ENCODE results near the gene MINDY2. TPM values are rescaled to one million over a fixed set of nuclear protein-coding genes. Genes with fewer than 3 reads are reported as not detected.
"Not testable (repeated sequence)": the region's sequence is repeated elsewhere in the genome, so short reads cannot be mapped to it uniquely, and the experiment has no call there.

Gene MINDY2
- polyA plus RNA-seq, 1 donor from 2014 or later: 14.1 TPM

DNA sequence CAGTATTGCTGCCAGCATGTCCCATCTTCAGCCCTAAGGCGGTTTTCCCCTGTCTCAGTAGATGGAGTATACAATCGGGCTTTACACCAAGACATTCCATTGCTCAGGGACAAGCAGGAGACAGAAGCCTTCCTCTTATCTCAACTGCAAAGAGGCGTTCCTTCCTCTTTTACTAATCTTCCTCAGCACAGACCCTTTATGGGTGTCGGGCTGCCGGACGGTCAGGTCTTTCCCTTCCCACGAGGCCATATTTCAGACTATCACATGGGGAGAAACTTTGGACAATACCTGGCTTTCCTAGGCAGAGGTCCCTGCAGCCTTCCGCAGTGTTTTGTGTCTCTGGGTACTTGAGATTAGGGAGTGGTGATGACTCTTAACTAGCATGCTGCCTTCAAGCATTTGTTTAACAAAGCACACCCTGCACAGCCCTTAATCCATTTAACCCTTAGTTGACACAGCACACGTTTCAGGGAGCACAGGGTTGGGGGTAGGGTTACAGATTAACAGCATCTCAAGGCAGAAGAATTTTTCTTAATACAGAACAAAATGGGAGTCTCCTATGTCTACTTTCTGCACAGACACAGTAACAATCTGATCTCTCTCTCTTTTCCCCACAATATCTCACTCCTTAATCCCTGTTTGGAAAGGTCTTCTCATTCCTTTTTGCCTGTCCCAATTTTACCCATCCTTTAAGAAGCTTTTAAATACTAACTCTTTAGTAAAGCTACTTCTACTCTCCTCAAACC lies 62.8 kb downstream of the MINDY2 start:
- Mint-ChIP-seq H3K27ac (peak overlapping the region in 1 of 3 donors; percentile 35), H3K4me3 (peak overlapping the region in 3 of 4 donors; percentile 65 to 90 (median 66))
- not testable (repeated sequence) for H3K9me3 Mint-ChIP-seq

DNA sequence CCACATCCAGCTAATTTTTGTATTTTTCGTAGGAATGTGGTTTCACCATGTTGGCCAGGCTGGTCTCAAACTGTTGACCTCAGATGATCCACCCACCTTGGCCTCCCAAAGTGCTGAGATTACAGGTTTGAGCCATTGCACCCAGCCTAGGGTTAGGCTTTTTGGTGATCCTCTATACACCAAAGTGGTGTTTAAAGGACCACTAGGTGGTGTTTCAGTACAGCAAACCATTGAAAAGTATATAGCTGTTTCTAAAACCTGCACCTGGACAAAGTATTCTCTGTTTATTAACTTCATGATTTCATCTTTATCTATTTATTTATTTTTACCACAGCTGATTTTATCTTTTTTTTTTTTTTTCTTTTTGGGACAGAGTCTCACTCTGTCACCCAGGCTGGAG lies 68.4 kb downstream of the MINDY2 start:
- Mint-ChIP-seq H3K36me3 (peaks cover 5% of the 10 kb centered on the region), H3K4me1 (peaks cover 1 to 4% (median 3%) of the 10 kb centered on the region in 3 donors), H3K9me3 (no peaks in the 10 kb centered on the region), H3K4me3 (no peak overlapping the region), H3K27me3 (no peaks in the 10 kb centered on the region), H3K27ac (no peak overlapping the region)

More for the DNA sequence above, 62.8 kb downstream of the MINDY2 start:
- H3K4me1 Mint-ChIP-seq: peaks cover 13 to 31% (median 16%) of the 10 kb centered on the region in 3 donors
- not testable (repeated sequence) for H3K36me3 Mint-ChIP-seq, H3K27me3 Mint-ChIP-seq

DNA sequence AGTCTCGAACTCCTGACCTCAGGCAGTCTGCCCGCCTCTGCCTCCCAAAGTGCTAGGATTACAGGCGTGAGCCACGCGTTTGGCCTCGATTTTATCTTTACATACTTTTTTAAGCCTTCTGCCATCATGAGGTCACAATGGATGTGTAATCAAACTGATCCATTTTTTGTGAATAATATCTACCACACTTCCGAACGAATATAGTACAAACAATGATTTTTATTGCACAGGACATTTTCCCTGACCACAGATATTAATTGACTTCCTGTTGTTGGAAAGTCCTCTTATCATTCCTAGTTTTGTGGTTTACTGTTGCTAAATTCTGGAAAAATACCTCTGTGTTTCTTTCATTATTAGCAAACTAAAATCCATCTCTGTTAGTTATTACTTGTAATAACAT lies 68.9 kb downstream of the MINDY2 start:
- Mint-ChIP-seq H3K9me3 (no peaks in the 10 kb centered on the region), H3K4me3 (no peak overlapping the region), H3K27me3 (no peaks in the 10 kb centered on the region), H3K27ac (no peak overlapping the region), H3K4me1 (peaks cover 1 to 4% (median 3%) of the 10 kb centered on the region in 3 donors), H3K36me3 (peaks cover 5% of the 10 kb centered on the region)

DNA sequence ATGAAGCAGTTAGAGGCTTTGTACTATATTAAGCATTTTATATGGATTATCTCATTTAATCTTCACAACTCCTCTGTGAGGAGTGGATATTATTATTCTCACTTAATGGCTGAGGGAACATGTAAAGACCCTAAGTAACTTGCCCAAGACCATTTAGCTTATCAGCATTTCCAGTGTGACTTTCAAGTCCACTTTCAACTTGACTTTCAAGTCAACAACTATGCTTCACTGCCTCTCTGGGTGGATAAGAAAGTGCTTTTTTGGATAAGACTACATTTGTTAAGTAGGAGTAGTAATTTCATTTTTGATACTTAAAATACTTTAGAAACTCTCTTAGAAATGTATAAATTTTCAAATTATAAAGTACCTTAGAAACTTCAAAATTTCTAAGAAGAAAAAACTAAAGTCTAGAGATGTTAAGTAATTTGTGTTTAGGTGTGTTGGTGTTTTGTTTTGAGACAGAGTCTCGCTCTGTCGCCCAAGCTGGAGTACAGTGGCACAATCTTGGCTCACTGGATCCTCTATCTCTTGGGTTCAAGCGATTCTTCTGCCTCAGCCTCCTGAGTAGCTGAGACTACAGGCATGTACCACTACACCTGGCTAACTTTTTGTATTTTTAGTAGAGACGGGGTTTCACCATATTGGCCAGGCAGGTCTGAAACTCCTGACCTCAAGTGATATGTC lies 71.8 kb downstream of the MINDY2 start:
- H3K36me3 Mint-ChIP-seq: peaks cover 11% of the 10 kb centered on the region
- peak overlapping the region in 1 of 3 donors; percentile 39 for H3K27ac Mint-ChIP-seq
- H3K4me3 Mint-ChIP-seq: no peak overlapping the region

DNA sequence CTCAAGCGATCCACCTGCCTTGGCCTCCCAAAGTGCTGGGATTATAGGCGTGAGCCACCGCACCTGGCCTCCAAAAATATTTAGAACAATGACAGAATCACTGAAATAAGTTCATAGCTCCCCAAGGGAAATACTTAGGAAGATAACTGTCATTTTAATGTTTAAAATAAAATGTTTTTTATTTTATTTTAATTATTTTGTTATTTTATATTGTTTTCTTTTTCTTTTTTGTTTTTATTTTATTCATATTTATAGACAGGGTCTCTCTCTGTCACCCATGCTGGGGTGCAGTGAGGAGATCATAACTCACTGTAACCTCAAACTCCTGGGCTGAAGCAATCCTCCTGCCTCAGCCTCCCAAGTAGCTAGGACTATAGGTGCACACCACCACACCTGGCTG lies 80.1 kb downstream of the MINDY2 start:
- H3K27ac Mint-ChIP-seq, H3K4me3 Mint-ChIP-seq, H3K9me3 Mint-ChIP-seq, H3K4me1 Mint-ChIP-seq, H3K27me3 Mint-ChIP-seq: not testable (repeated sequence)
- peaks cover 20% of the 10 kb centered on the region for H3K36me3 Mint-ChIP-seq

More for the DNA sequence above, 71.8 kb downstream of the MINDY2 start:
- Mint-ChIP-seq H3K27me3 (no peaks in the 10 kb centered on the region), H3K9me3 (peaks cover 0 to 2% (median 0%) of the 10 kb centered on the region in 3 donors), H3K4me1 (peaks cover 3 to 4% (median 4%) of the 10 kb centered on the region in 3 donors)

DNA sequence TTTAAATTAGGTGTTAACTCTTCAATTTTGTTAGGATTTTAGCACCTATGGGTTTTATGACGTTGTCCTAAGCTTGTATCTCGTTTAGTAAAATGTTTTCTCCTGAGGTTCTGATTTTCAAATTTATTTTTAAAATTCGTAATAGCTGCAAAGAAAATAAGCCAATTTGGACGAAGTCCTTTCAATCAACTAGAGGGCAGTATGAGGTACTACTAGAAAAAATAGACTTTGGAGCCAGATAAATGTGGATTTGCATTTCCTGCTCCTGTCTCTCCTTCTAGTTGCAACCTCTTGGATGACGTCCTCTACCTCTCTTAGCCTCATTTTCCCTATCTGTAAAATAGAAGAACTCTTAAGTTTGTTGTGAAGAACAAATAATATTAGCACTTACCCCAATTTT lies 81.2 kb downstream of the MINDY2 start:
- H3K36me3 Mint-ChIP-seq: peaks cover 16% of the 10 kb centered on the region
- H3K9me3 Mint-ChIP-seq: no peaks in the 10 kb centered on the region
- no peaks in the 10 kb centered on the region for H3K27me3 Mint-ChIP-seq
- no peaks in the 10 kb centered on the region for H3K4me1 Mint-ChIP-seq
- H3K4me3 Mint-ChIP-seq: no peak overlapping the region
- no peak overlapping the region for H3K27ac Mint-ChIP-seq

DNA sequence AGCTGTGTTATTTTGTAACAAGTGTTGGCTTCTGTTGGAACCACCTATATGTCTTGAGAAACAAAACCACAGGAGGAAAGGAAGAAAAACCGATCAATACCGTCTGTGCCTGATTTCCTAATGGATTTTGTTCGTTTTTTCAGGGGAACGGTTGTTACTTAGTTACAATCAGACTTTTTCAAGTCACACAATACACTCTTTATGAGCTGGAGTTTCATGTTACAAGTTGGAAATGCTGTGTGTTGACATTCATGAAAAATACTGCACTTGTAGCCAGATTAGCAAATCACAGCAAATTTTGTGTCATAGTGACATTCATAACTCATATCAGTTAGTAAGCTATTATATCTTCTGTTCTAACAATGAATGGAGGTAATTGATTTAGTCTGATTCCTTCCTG lies 83.5 kb downstream of the MINDY2 start:
- H3K36me3 Mint-ChIP-seq: peaks cover 18% of the 10 kb centered on the region
- no peaks in the 10 kb centered on the region for H3K27me3 Mint-ChIP-seq
- H3K9me3 Mint-ChIP-seq: no peaks in the 10 kb centered on the region
- H3K27ac Mint-ChIP-seq: no peak overlapping the region
- H3K4me1 Mint-ChIP-seq: no peaks in the 10 kb centered on the region
- no peak overlapping the region for H3K4me3 Mint-ChIP-seq

DNA sequence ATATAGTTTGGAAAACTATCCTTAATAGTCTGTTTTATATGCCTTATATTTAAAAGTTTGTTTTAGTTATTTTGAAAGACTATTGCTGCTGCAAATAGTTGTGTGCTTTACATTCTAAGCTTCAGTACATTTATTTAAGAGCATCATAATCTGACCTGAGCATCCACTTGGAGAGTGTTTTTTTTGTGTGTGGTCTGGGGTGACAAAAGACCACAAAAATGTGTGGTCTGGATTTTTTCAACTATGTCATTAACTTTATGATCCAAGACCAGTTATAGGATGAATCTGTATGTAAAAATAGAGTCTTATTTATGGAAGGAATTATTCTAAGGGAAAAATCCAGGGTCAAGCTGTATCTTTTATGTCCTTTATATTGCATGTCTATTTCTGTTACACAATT lies 85.0 kb downstream of the MINDY2 start:
- H3K9me3 Mint-ChIP-seq: no peaks in the 10 kb centered on the region
- H3K27ac Mint-ChIP-seq: no peak overlapping the region
- peaks cover 0 to 4% (median 0%) of the 10 kb centered on the region in 3 donors for H3K4me1 Mint-ChIP-seq
- H3K36me3 Mint-ChIP-seq: peaks cover 14% of the 10 kb centered on the region
- no peak overlapping the region for H3K4me3 Mint-ChIP-seq
- H3K27me3 Mint-ChIP-seq: no peaks in the 10 kb centered on the region

DNA sequence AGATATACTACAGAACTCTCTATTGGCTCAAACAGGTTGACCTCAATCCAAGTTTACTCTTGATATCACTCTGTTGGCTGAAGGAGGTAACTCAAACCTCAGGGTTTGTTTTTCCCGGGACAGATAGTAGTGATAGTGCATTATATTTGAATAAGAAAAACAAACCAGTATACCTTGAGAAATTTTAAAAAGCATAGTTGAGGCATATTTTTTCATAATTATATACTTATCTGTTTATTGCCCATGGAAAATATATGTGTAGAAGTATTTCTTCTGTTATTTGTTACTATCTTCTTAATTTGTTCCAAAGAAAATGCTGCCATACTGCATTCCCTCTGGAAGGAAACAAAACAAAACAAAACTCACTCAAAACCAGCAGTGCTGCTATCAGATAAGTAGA lies 85.5 kb downstream of the MINDY2 start:
- peaks cover 12% of the 10 kb centered on the region for H3K36me3 Mint-ChIP-seq
- not testable (repeated sequence) for H3K4me3 Mint-ChIP-seq, H3K27ac Mint-ChIP-seq, H3K27me3 Mint-ChIP-seq, H3K9me3 Mint-ChIP-seq, H3K4me1 Mint-ChIP-seq

DNA sequence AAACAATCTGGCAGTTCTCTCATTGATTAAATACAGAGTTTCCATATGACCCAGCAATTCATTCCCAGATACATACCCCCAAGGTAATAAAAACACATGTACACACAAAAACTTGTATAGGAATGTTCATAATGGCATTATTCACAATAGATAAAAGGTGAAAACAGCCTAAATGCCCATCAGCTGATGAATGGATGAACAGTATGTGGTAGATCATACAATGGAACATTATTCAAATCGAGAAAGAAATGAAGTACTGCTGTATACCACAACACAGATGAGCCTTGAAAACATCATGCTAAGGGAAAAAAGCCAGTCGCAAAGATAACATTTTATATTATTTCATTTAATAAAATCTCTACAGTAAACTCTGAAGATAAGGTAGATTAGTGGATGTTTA lies 91.2 kb downstream of the MINDY2 start:
- Mint-ChIP-seq H3K36me3 (peaks cover 7% of the 10 kb centered on the region), H3K4me1 (peaks cover 7 to 15% (median 13%) of the 10 kb centered on the region in 3 donors), H3K4me3 (no peak overlapping the region), H3K27ac (no peak overlapping the region), H3K9me3 (no peaks in the 10 kb centered on the region), H3K27me3 (peaks cover 3% of the 10 kb centered on the region)

DNA sequence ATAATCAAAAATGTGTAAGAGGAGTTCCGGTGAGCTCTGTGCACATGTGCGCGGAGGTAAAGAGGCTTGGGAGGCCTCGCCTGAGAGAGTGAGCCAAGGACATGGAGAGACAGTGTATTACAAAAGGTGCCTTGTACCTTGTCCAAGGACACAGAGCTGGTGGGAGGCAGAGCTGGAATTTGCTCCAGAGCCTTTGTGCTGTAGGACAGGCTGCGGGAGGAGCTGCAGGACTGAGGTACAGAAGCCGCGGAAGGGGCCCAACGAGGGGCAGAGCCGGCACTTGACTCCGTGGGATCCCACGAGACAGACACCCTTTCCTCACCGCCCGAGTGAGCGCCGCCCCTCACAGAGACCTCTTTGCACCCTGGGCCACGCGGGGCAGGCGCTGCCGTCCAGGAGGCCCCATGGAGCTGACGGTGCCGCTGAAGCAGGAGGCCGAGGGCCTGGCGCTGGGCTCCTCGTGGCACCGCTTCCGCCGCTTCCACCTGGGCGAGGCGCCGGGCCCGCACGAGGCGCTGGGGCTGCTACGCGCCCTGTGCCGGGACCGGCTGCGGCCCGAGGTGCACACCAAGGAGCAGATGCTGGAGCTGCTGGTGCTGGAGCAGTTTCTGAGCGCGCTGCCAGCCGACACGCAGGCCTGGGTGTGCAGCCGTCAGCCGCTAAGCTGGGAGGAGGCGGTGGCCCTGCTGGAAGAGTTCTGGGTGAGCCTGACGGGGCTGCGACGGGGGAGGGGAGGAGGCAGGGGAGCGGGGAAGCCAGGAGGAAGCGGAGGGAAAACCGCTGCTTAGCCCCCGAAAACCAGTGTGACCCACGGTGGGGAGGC lies 93.7 kb downstream of the MINDY2 start:
- Mint-ChIP-seq H3K4me3 (peak overlapping the region in 3 of 4 donors; percentile 38 to 87 (median 57)), H3K4me1 (peaks cover 7 to 15% (median 13%) of the 10 kb centered on the region in 3 donors), H3K9me3 (no peaks in the 10 kb centered on the region), H3K27me3 (peaks cover 3% of the 10 kb centered on the region), H3K27ac (no peak overlapping the region), H3K36me3 (peaks cover 4% of the 10 kb centered on the region)

DNA sequence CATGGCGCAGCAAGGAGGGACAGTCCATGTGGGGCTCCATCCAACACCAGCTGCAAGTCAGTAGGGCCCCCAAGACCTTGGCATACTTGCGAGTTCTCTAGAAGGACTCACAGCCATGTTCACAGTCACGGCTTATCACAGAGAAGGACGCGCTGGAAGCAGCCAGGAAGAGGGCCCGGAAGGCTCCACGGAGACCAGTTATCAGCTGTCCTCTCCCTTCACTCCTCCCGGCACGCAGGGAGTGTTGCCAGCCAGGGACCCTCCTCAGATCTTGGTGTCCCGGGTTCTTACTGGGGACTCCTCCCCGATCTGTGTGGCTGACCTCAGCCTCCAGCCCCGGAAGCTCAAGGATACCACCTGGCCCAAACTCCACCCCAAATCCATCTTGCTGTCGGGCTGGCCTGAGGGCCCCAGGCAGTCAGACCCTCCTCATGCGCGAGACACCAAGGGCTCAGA lies 94.4 kb downstream of the MINDY2 start:
- no peak overlapping the region for H3K27ac Mint-ChIP-seq
- peak overlapping the region in 1 of 4 donors; percentile 44 for H3K4me3 Mint-ChIP-seq
- peaks cover 7 to 15% (median 13%) of the 10 kb centered on the region in 3 donors for H3K4me1 Mint-ChIP-seq
- H3K27me3 Mint-ChIP-seq: peaks cover 3% of the 10 kb centered on the region
- no peaks in the 10 kb centered on the region for H3K9me3 Mint-ChIP-seq
- H3K36me3 Mint-ChIP-seq: peaks cover 4% of the 10 kb centered on the region

DNA sequence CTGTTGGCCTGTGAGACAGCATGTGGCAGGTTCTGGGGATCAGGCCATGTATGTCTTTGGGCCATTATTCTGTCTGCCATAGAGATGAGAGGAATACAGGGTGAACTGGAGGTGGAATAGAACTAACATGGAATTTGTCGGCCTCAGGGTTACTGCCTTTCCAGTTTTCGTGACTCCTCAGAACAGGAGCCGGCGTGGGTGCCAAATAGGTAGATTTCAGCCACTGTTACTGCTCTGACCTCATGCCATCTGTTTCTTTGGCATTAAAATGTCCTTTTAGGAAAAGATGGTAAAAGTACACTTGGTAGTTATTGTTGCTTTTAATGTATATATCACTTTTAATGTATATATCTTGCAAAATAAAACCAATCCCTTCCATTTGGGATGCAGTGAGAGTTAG lies 96.8 kb downstream of the MINDY2 start:
- peaks cover 4% of the 10 kb centered on the region for H3K36me3 Mint-ChIP-seq
- no peak overlapping the region for H3K27ac Mint-ChIP-seq
- no peaks in the 10 kb centered on the region for H3K9me3 Mint-ChIP-seq
- peaks cover 0 to 5% (median 0%) of the 10 kb centered on the region in 3 donors for H3K4me1 Mint-ChIP-seq
- no peak overlapping the region for H3K4me3 Mint-ChIP-seq
- peaks cover 3% of the 10 kb centered on the region for H3K27me3 Mint-ChIP-seq

DNA sequence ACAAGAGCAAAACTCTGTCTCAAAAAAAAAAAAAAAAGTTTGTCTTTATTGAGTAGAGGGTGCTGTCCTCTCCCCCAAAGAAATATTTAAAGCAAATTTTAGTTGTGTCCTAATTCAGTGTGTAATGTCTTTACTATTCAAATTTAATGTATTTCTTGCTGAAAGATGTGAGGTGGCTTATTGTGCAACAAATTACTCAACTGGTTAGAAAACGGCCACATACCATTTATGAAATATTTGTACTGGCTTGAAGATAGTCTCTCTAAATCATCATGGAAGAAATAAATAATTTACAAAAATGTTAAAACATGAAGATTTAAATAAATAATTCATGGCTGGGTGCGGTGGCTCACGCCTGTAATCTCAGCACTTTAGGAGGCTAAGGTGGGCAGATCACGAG lies 99.3 kb downstream of the MINDY2 start:
- Mint-ChIP-seq H3K36me3 (peaks cover 4% of the 10 kb centered on the region), H3K27me3 (no peaks in the 10 kb centered on the region), H3K27ac (no peak overlapping the region), H3K4me3 (no peak overlapping the region), H3K4me1 (no peaks in the 10 kb centered on the region), H3K9me3 (no peaks in the 10 kb centered on the region)

DNA sequence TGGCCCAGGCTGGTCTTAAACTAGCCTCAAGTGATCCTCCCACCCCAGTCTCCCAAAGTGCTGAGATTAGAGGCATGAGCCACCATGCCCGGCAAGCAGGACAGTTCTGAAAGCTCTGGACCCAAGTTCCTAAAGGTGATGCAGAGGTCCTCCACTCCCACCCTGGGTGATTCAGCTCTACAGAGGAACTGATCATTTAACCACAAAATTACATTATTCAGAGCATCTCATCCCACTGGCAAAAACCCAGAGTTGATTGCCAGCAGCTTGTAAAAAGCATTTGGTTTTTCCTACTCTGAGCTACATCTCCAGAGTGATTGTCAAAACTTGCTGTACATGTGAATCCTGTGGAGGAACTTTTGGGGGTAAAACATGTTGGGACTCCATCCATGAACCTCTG lies 102.2 kb downstream of the MINDY2 start:
- Mint-ChIP-seq H3K4me1 (no peaks in the 10 kb centered on the region), H3K9me3 (peaks cover 0 to 2% (median 0%) of the 10 kb centered on the region in 3 donors), H3K27ac (no peak overlapping the region), H3K36me3 (peaks cover 4% of the 10 kb centered on the region), H3K27me3 (no peaks in the 10 kb centered on the region), H3K4me3 (no peak overlapping the region)

All from IgD-negative memory B cell (primary cell).